GM12875 (cell line): Measurements from ENCODE around the gene RUNX1.

Source experiments
- H3K4me3 ChIP-seq: one replicate; pipeline ENCODE4 v1.5.1; 2011; ENCODE audit warnings: low read depth, low read length, control low read depth
- TF ChIP-seq, protein P1 (sequence below): IDR thresholded peaks from 2 replicates; pipeline ENCODE4 v1.5.1; 2011; ENCODE audit warnings: low read depth, mild to moderate bottlenecking, control low read depth, inconsistent platforms, low read length, moderate library complexity, borderline replicate concordance; ENCODE audit not compliant: insufficient read depth

RUNX1 gene

GRCh38 chr21:35038772-35039319 lies 10.3 kb downstream of the RUNX1 start:
- no peak overlapping the region for H3K4me3 ChIP-seq
- TF ChIP-seq, protein P1, sequence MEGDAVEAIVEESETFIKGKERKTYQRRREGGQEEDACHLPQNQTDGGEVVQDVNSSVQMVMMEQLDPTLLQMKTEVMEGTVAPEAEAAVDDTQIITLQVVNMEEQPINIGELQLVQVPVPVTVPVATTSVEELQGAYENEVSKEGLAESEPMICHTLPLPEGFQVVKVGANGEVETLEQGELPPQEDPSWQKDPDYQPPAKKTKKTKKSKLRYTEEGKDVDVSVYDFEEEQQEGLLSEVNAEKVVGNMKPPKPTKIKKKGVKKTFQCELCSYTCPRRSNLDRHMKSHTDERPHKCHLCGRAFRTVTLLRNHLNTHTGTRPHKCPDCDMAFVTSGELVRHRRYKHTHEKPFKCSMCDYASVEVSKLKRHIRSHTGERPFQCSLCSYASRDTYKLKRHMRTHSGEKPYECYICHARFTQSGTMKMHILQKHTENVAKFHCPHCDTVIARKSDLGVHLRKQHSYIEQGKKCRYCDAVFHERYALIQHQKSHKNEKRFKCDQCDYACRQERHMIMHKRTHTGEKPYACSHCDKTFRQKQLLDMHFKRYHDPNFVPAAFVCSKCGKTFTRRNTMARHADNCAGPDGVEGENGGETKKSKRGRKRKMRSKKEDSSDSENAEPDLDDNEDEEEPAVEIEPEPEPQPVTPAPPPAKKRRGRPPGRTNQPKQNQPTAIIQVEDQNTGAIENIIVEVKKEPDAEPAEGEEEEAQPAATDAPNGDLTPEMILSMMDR, result no peak

- no peak overlapping the region for H3K4me3 ChIP-seq
- TF ChIP-seq, protein P1, result no peak
These were observed 11.7 kb downstream of the RUNX1 start for GRCh38 chr21:35037384-35037765.

DNA sequence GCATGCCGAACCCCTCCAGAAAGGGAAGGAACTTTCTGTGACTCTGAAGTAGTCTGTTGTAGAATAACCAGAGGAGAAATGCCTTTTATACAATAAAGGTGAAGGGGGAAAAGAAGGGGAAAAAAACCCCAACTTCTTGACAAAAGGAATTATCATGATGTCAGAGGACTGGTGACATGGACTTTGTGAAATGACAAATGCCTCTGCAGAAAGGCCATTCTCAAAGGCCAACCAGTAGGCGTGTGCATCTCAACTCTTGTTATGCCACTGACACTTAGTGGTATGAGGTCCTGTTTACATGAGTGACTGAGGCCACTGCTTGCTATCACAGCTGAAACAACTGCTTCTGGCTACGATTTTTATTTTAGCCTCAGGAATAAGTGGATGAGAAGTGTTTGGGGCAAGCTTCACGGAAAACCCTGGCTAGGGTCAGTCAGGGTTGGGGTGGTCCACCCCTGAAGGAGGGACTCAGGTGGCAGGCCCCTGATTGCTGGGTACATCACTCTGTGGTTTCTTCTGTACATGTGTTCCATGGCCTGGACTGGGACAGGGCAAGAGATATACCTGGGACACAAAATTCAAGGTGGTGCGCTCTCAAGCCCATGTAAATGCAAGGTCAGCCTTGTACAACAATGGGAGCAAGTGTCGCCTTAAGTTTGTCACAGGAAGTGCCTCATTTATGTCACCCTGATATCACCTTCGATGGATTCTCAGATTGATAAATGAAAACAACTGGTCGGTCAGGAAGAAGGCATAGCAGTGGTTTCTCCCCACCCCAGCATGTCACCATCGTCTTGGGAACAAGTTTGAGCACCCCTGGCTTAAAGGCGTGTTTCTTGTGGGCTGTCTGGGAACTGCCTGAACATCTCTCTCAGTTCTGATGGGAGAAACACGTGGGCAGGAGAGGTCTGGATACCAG lies 12.4 kb downstream of the RUNX1 start:
- no peak overlapping the region for H3K4me3 ChIP-seq
- TF ChIP-seq, protein P1, result no peak

DNA sequence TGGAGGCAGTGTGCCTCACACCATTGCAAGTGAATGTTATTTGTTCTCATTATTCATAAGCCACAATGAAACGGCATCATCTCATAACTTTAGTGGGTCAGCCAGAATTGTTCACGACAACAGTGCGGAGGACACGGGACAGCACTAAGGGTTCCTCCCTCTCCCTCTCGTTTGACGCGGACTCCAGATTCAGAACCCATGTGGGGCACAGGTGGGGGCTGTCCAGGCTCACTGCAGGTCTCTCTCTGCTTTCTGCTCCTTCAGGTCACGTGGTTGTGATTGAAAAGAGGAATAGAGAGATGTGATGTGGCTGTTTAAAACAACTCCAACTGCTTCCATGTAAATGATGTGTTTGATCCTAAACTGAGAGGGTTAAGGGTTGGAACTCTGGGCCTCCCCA lies 13.5 kb downstream of the RUNX1 start:
- TF ChIP-seq, protein P1, result no peak
- no peak overlapping the region for H3K4me3 ChIP-seq

DNA sequence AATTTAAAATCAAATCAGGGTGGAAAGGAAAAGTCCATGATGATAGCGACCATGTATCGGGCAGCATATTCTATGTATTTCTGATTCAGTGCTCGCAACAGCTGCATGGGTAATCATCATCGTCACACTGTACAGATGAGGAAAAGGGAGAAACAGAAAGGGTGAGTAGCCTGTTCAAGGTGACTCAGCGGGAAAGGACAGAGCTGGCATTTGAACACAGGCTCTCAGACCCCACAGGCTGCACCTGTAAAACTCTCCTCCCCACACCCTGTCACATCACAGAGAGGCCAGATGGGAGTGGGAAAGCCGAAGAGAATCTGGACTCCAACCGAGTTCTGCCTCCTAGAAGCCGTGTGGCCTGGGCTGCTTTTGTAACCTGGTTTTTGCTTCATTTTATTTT lies 14.0 kb downstream of the RUNX1 start:
- no peak overlapping the region for H3K4me3 ChIP-seq
- TF ChIP-seq, protein P1, result no peak

DNA sequence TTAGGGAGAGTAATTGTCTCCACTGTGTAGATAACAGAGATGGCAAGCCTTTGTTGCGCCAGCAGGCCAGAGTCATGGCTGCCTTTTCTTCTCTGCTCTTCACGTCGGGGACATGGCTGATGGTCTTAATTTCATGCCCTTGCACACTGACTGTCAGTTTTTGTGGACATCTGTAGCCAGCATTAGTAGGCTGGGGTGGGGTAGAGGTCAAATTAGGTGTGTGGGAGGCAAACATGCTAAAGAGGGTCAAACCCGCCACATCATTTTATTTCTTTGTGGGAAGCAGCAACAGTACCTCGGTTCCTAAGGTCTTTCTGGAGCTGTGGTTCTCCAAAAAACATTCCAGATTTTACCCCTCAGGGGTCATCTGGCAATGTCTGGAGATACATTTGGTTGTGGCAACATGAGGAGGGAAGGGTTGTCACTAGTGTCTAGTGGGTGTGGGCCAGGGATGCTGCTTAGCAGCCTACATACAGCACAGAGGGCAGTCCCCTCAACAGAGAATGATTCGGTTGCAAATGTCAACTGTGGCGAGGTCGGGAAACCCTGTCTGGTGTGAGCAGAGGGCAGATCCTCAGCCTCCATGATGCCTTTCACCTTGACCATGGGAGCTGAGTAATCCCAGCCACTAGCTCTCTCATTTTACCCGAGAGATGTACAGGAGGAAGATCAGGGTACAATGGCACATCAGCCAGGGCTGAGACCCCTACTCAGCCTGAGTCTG lies 14.7 kb downstream of the RUNX1 start:
- TF ChIP-seq, protein P1, result no peak
- H3K4me3 ChIP-seq, result no peak overlapping the region
